Colonic mucosa (tissue), 4 donors: ENCODE data around the gene SNX10. TPM values are rescaled to one million over a fixed set of nuclear protein-coding genes. Genes with fewer than 3 reads are reported as not detected.

Experiments
- DNase-seq: peaks from one replicate; pipeline ENCODE4 v3.0.0-alpha.2; 2020
- H3K27ac ChIP-seq: fragments of 200-600 bp; one replicate; pipeline ENCODE4 v1.8.0; 2021
- H3K27me3 ChIP-seq: fragments of 200-600 bp; one replicate; pipeline ENCODE4 v1.8.0; 2021
- H3K36me3 ChIP-seq: fragments of 200-600 bp; one replicate; pipeline ENCODE4 v1.8.0; 2021
- H3K4me1 ChIP-seq: fragments of 200-600 bp; one replicate; pipeline ENCODE4 v1.8.0; 2021; ENCODE audit warnings: mild to moderate bottlenecking
- H3K4me3 ChIP-seq: fragments of 200-600 bp; one replicate; pipeline ENCODE4 v1.8.0; 2021
- H3K9ac ChIP-seq, 2 donors: one replicate each; pipeline ENCODE4 v1.7.0; 2013; ENCODE audit warnings: control low read depth in 2 of 2, low read depth in 2 of 2, low read length in 2 of 2
- H3K9me3 ChIP-seq: fragments of 200-600 bp; one replicate; pipeline ENCODE4 v1.8.0; 2021
- CTCF ChIP-seq: fragments of 200-600 bp; IDR thresholded peaks from one replicate; pipeline ENCODE4 v1.8.0; 2022; ENCODE audit warnings: antibody characterized with exemption, mild to moderate bottlenecking
- intact Hi-C: fragments of 100-400 bp; cut with DNase I; formaldehyde crosslinking; loops from one replicate; pipeline ENCODE4 v1.14.1; 2022
- total RNA-seq, 2 donors: library from RNA; stranded (reverse); fragmentation: NEBNext Ultra II Directional in 1 of 2; extraction: Animal tissue kit (Norgen Biotek cat#: 25700) in 1 of 2; gene quantifications; one replicate each; pipeline ENCODE4 v1.2.1, GENCODE V29; 2021
- donor health status: healthy.
- donor health status: DM: no; HTN: no; CAD: no.
- donor health status: DM: no; HTN: no; CAD: no.

SNX10 gene
- total RNA-seq, 2 donors from 2014 or later = 3.1 to 4.9 TPM

GRCh38 chr7:26404189-26404996 is 112.7 kb downstream of the SNX10 start:
- no peak for TF ChIP-seq CTCF
- H3K4me3 ChIP-seq = no peak overlapping the region
- no peaks in the 10 kb centered on the region for H3K9me3 ChIP-seq
- intact Hi-C loops = no loop called here
- H3K27me3 ChIP-seq = no peaks in the 10 kb centered on the region
- H3K36me3 ChIP-seq = no peaks in the 10 kb centered on the region
- no peak overlapping the region for H3K27ac ChIP-seq
- no peak for DNase-seq
- no peaks in the 10 kb centered on the region for H3K4me1 ChIP-seq
- H3K9ac ChIP-seq = no peak overlapping the region

DNA sequence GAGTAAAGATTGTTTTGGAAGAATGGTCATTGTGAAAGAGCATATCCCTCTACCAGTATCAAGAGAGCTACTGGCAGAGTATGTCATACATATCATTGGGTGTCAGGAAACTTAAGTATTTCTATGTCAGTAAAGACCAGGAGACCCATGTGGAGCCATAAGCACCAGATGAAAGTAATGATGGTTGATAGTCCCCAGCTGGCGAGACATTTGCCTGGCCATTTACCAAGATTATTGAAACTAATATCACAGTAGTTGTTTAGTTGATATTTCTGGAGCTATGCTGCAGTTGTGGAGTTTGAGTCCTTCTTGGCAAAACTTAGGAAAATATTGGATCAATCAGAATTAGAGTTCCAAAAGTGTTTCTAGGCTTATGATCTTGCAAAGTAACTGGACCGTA is 114.8 kb downstream of the SNX10 start:
- Histone ChIP-seq H3K9me3 (no peaks in the 10 kb centered on the region), H3K4me1 (no peaks in the 10 kb centered on the region), H3K4me3 (no peak overlapping the region), H3K27me3 (no peaks in the 10 kb centered on the region), H3K9ac (no peak overlapping the region), H3K27ac (no peak overlapping the region), H3K36me3 (no peaks in the 10 kb centered on the region)
- intact Hi-C loops = no loop called here
- no peak for DNase-seq
- no peak for TF ChIP-seq CTCF

GRCh38 chr7:26409661-26410547 is 118.2 kb downstream of the SNX10 start:
- Histone ChIP-seq H3K9me3 (no peaks in the 10 kb centered on the region), H3K27me3 (no peaks in the 10 kb centered on the region), H3K27ac (no peak overlapping the region), H3K4me1 (no peaks in the 10 kb centered on the region), H3K4me3 (no peak overlapping the region), H3K36me3 (no peaks in the 10 kb centered on the region), H3K9ac (no peak overlapping the region)
- intact Hi-C loops = no loop called here
- TF ChIP-seq CTCF = no peak
- DNase-seq = no peak

GRCh38 chr7:26413007-26413691 is 121.5 kb downstream of the SNX10 start:
- H3K27me3 ChIP-seq = no peaks in the 10 kb centered on the region
- TF ChIP-seq CTCF = no peak
- H3K36me3 ChIP-seq = no peaks in the 10 kb centered on the region
- intact Hi-C loops = no loop called here
- no peaks in the 10 kb centered on the region for H3K4me1 ChIP-seq
- H3K27ac ChIP-seq = no peak overlapping the region
- DNase-seq = no peak
- H3K9me3 ChIP-seq = no peaks in the 10 kb centered on the region
- H3K4me3 ChIP-seq = no peak overlapping the region
- H3K9ac ChIP-seq = no peak overlapping the region

GRCh38 chr7:26416004-26416403 is 124.3 kb downstream of the SNX10 start:
- no peaks in the 10 kb centered on the region for H3K36me3 ChIP-seq
- TF ChIP-seq CTCF = no peak
- H3K4me1 ChIP-seq = no peaks in the 10 kb centered on the region
- H3K4me3 ChIP-seq = no peak overlapping the region
- intact Hi-C loops = no loop called here
- no peaks in the 10 kb centered on the region for H3K27me3 ChIP-seq
- no peaks in the 10 kb centered on the region for H3K9me3 ChIP-seq
- no peak overlapping the region for H3K9ac ChIP-seq
- no peak overlapping the region for H3K27ac ChIP-seq
- no peak for DNase-seq
